ENCODE results near the gene SULT1A1. TPM values are rescaled to one million over a fixed set of nuclear protein-coding genes. Genes with fewer than 3 reads are reported as not detected.

Gene SULT1A1
- total and polyA plus RNA-seq, 4 donors = 34.6 to 118 (median 40.2) TPM

DNA sequence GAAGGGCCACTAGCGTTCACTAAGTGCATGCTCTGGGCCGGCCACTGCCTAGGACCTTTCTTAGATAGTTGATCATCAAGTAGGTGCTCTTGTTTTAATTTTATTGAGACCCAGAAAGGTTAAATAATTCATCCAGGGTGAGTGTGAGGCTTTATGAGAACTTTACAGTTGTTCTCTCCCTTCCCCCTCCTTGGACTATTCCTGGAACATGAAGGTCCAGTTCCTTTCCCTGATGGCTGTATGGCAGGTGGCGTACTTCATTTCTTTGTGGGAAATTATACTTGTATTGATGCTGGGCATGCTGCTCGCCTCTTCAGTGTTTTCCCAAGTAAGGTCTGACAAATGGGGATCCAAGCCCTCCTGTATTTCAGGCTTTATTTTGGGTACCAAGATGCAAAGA lies 47.6 kb downstream of the SULT1A1 start:
- peak overlapping the region in 1 of 2 donors; percentile 68 for H3K27ac ChIP-seq (ENCODE audit: low read depth in 1 of 2, low read length in 1 of 2)
- TF ChIP-seq, protein P1, sequence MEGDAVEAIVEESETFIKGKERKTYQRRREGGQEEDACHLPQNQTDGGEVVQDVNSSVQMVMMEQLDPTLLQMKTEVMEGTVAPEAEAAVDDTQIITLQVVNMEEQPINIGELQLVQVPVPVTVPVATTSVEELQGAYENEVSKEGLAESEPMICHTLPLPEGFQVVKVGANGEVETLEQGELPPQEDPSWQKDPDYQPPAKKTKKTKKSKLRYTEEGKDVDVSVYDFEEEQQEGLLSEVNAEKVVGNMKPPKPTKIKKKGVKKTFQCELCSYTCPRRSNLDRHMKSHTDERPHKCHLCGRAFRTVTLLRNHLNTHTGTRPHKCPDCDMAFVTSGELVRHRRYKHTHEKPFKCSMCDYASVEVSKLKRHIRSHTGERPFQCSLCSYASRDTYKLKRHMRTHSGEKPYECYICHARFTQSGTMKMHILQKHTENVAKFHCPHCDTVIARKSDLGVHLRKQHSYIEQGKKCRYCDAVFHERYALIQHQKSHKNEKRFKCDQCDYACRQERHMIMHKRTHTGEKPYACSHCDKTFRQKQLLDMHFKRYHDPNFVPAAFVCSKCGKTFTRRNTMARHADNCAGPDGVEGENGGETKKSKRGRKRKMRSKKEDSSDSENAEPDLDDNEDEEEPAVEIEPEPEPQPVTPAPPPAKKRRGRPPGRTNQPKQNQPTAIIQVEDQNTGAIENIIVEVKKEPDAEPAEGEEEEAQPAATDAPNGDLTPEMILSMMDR (IDR thresholded peaks at IDR 0.05; ENCODE audit: control extremely low read depth, extremely low read depth) = no peak
- H3K4me3 ChIP-seq = no peak overlapping the region
- H3K4me1 ChIP-seq (ENCODE audit: control insufficient read depth in 5 of 5, insufficient read depth in 5 of 5, low read length in 5 of 5) = peaks cover 0 to 12% (median 7%) of the 10 kb centered on the region in 5 donors
- 77 to 88% methylated on average over 4 of the region's 4 CpGs for WGBS, 2 donors
- no peaks in the 10 kb centered on the region for H3K27me3 ChIP-seq (ENCODE audit: control insufficient read depth in 3 of 3, insufficient read depth in 3 of 3, low read length in 2 of 3)
- H3K36me3 ChIP-seq (ENCODE audit: control insufficient read depth in 4 of 4, insufficient read depth in 4 of 4, low read length in 4 of 4) = peaks cover 4 to 24% (median 9%) of the 10 kb centered on the region in 4 donors
- DNase-seq (no peak), ATAC-seq (ENCODE audit: insufficient read depth, low FRiP score) (no peak)
- H3K9ac ChIP-seq (ENCODE audit: insufficient read depth in 1 of 2, low read length in 2 of 2) = no peak overlapping the region
- peaks cover 0 to 2% (median 1%) of the 10 kb centered on the region in 4 donors for H3K9me3 ChIP-seq (ENCODE audit: control insufficient read depth in 4 of 4, insufficient read depth in 3 of 4, low read length in 3 of 4)

DNA sequence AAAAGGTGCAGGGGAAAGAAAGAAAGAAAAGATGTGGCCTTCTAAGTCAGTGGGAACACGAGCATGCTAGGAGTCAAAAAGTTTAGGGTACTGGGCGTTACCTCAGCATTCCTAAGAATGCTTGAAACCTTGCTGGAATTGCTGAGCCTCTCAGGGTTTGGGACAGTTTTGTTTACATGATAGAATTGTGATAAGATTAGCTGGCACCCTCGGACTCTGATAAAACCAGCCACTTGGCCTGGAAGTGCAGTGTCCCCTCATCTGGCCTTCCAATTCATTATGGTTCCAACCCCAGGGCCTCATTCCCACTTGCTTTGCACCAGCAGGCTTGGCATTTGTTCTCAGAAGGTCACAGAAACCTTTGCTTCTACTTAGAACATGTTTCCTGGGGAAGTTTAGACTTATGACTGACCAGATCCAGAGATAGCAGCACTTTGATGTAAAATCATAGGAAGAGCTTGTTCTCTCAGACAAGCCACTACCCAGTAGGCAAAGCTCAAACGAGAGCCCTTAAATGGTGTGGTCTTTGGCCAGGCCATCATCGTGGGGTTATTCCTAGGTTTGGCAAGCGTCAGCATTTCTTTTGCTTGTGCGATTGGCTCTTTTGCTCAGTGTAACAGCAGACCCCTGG lies 48.2 kb downstream of the SULT1A1 start:
- H3K4me1 ChIP-seq (ENCODE audit: control insufficient read depth in 5 of 5, insufficient read depth in 5 of 5, low read length in 5 of 5) = peaks cover 0 to 12% (median 7%) of the 10 kb centered on the region in 5 donors
- DNase-seq = peak in 1 of 3 donors; percentile 25
- H3K9ac ChIP-seq (ENCODE audit: insufficient read depth in 1 of 2, low read length in 2 of 2) = no peak overlapping the region
- H3K27ac ChIP-seq (ENCODE audit: low read depth in 1 of 2, low read length in 1 of 2) = peak overlapping the region in 1 of 2 donors; percentile 68
- H3K27me3 ChIP-seq (ENCODE audit: control insufficient read depth in 3 of 3, insufficient read depth in 3 of 3, low read length in 2 of 3) = no peaks in the 10 kb centered on the region
- TF ChIP-seq, protein P1 (IDR thresholded peaks at IDR 0.05; ENCODE audit: control extremely low read depth, extremely low read depth) = no peak
- peaks cover 4 to 22% (median 10%) of the 10 kb centered on the region in 4 donors for H3K36me3 ChIP-seq (ENCODE audit: control insufficient read depth in 4 of 4, insufficient read depth in 4 of 4, low read length in 4 of 4)
- no peak overlapping the region for H3K4me3 ChIP-seq
- 40 to 48% methylated on average over 7 of the region's 7 CpGs for WGBS, 2 donors
- peaks cover 0 to 1% (median 0%) of the 10 kb centered on the region in 4 donors for H3K9me3 ChIP-seq (ENCODE audit: control insufficient read depth in 4 of 4, insufficient read depth in 3 of 4, low read length in 3 of 4)
- no peak for ATAC-seq (ENCODE audit: insufficient read depth, low FRiP score)

DNA sequence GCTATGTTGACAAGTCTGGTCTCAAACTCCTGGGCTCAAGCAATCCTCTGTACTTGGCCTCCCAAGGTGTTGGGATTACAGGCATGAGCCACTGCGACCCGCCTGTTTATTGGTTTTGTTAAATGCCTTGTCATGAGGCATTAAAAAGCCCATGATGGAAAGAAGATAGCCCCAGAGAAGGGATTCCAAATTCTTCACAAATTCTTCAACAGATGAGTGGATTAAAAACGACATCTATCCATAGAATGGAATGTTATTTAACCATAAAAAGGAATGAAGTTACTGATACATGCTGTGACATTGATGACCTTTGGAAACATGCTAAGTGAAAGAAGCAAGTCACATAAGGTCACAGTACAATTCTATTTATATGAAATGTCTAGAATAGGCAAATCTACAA lies 51.4 kb downstream of the SULT1A1 start:
- Histone ChIP-seq H3K9me3 (ENCODE audit: control insufficient read depth in 4 of 4, insufficient read depth in 3 of 4, low read length in 3 of 4) (no peaks in the 10 kb centered on the region), H3K4me1 (ENCODE audit: control insufficient read depth in 5 of 5, insufficient read depth in 5 of 5, low read length in 5 of 5) (peaks cover 0 to 16% (median 9%) of the 10 kb centered on the region in 5 donors), H3K36me3 (ENCODE audit: control insufficient read depth in 4 of 4, insufficient read depth in 4 of 4, low read length in 4 of 4) (peaks cover 4 to 17% (median 9%) of the 10 kb centered on the region in 4 donors), H3K27me3 (ENCODE audit: control insufficient read depth in 3 of 3, insufficient read depth in 3 of 3, low read length in 2 of 3) (no peaks in the 10 kb centered on the region), H3K4me3 (no peak overlapping the region), H3K27ac (ENCODE audit: low read depth in 1 of 2, low read length in 1 of 2) (no peak overlapping the region), H3K9ac (ENCODE audit: insufficient read depth in 1 of 2, low read length in 2 of 2) (no peak overlapping the region)
- DNase-seq (no peak), ATAC-seq (ENCODE audit: insufficient read depth, low FRiP score) (no peak)
- WGBS, 2 donors = 88 to 95% methylated on average over 3 of the region's 3 CpGs
- TF ChIP-seq, protein P1 (IDR thresholded peaks at IDR 0.05; ENCODE audit: control extremely low read depth, extremely low read depth) = no peak

All from lung (tissue), 12 donors.